HFF-Myc (cell line): Measurements from ENCODE around the gene SVEP1.
A peak's percentile ranks its signal among the peaks of the same experiment; 100 is the strongest.

ENCODE experiments used
- DNase-seq: peaks from one replicate; pipeline ENCODE4 v3.0.0-alpha.2; 2011; ENCODE audit warnings: low read depth; ENCODE audit errors: extremely low read depth
- H3K4me3 ChIP-seq: replicated peaks from 2 replicates; pipeline ENCODE4 v1.5.1; 2011; ENCODE audit warnings: low read depth, mild to moderate bottlenecking, control low read depth, low read length
- CTCF ChIP-seq: IDR thresholded peaks from 2 replicates; pipeline ENCODE4 v1.5.1; 2012; ENCODE audit warnings: mild to moderate bottlenecking, low read depth, low read length, control low read depth; ENCODE audit errors: missing control alignments

SVEP1 gene

GRCh38 chr9:110579034-110579861, at the start of gene SVEP1:
Gene SVEP1, minus strand, starts transcription at chr9:110579741. Its CDS starts 198 bp downstream, at chr9:110579543.
- peak within 1 kb of the TSS; percentile 64 for H3K4me3 ChIP-seq
- DNase-seq, result no peak
- TF ChIP-seq CTCF, result no peak

GRCh38 chr9:110626101-110626829, 46.7 kb upstream of the SVEP1 start:
- no peak overlapping the region for H3K4me3 ChIP-seq
- no peak for TF ChIP-seq CTCF
- DNase-seq, result no peak

GRCh38 chr9:110623462-110624025, 44.0 kb upstream of the SVEP1 start:
- TF ChIP-seq CTCF, result peak; percentile 48
- DNase-seq, result no peak

GRCh38 chr9:110622368-110622767, 42.8 kb upstream of the SVEP1 start:
- no peak overlapping the region for H3K4me3 ChIP-seq
- DNase-seq, result no peak
- TF ChIP-seq CTCF, result no peak

More at GRCh38 chr9:110623462-110624025, 44.0 kb upstream of the SVEP1 start:
- H3K4me3 ChIP-seq, result no peak overlapping the region

GRCh38 chr9:110620726-110621125, 41.2 kb upstream of the SVEP1 start:
- TF ChIP-seq CTCF, result no peak
- no peak overlapping the region for H3K4me3 ChIP-seq
- no peak for DNase-seq

- TF ChIP-seq CTCF, result no peak
- no peak overlapping the region for H3K4me3 ChIP-seq
- DNase-seq, result no peak
These were observed 40.3 kb upstream of the SVEP1 start for GRCh38 chr9:110619831-110620230.
